Smooth muscle cell (in vitro differentiated cells): ENCODE data around the gene SLC1A2. TPM values are rescaled to one million over a fixed set of nuclear protein-coding genes. Genes with fewer than 3 reads are reported as not detected.

Source experiments
- DNase-seq: peaks from one replicate; lab custom pipeline; 2025; ENCODE audit not compliant: unreplicated experiment; lab: John Stamatoyannopoulos, UW
- H2AFZ ChIP-seq: fragments of 200-600 bp; sonication (generic); 2 replicates; pipeline ENCODE4 v1.6.0; 2016; ENCODE audit warnings: antibody characterized with exemption, low read depth, mild to moderate bottlenecking
- H3F3A ChIP-seq: fragments of 200-600 bp; sonication (generic); 2 replicates; pipeline ENCODE4 v1.6.0; 2017; ENCODE audit warnings: antibody characterized with exemption, low read depth
- H3K27ac ChIP-seq: fragments of 200-600 bp; sonication (generic); 2 replicates; pipeline ENCODE4 v1.5.1; 2016; ENCODE audit warnings: low read depth, mild to moderate bottlenecking
- H3K27me3 ChIP-seq: fragments of 200-600 bp; sonication (generic); 2 replicates; pipeline ENCODE4 v1.6.1; 2016; ENCODE audit warnings: low read depth, mild to moderate bottlenecking
- H3K36me3 ChIP-seq: fragments of 200-600 bp; sonication (generic); 2 replicates; pipeline ENCODE4 v1.5.1; 2016; ENCODE audit warnings: low read depth
- H3K4me1 ChIP-seq: fragments of 200-600 bp; sonication (generic); 2 replicates; pipeline ENCODE4 v1.5.1; 2016; ENCODE audit warnings: low read depth
- H3K4me2 ChIP-seq: fragments of 200-600 bp; sonication (generic); 2 replicates; pipeline ENCODE4 v1.6.0; 2016; ENCODE audit warnings: mild to moderate bottlenecking
- H3K4me3 ChIP-seq: fragments of 200-600 bp; sonication (generic); 2 replicates; pipeline ENCODE4 v1.5.1; 2016; ENCODE audit warnings: mild to moderate bottlenecking
- H3K79me2 ChIP-seq: fragments of 200-600 bp; sonication (generic); 2 replicates; pipeline ENCODE4 v1.6.0; 2016; ENCODE audit warnings: low read depth, mild to moderate bottlenecking
- H3K9ac ChIP-seq: fragments of 200-600 bp; sonication (generic); 2 replicates; pipeline ENCODE4 v1.6.0; 2016; ENCODE audit warnings: low read depth
- H3K9me3 ChIP-seq: fragments of 200-600 bp; sonication (generic); replicated peaks from 2 replicates; pipeline ENCODE4 v1.5.1; 2016; ENCODE audit warnings: low read depth
- H4K20me1 ChIP-seq: fragments of 200-600 bp; sonication (generic); 2 replicates; pipeline ENCODE4 v1.6.0; 2016; ENCODE audit warnings: low read depth
- CTCF ChIP-seq: fragments of 200-600 bp; sonication (generic); IDR thresholded peaks from 2 replicates; pipeline ENCODE4 v1.5.1; 2017; ENCODE audit warnings: borderline replicate concordance, mild to moderate bottlenecking, antibody characterized with exemption; ENCODE audit not compliant: insufficient read depth, poor library complexity, severe bottlenecking
- WGBS: methylation state at CpG from one replicate; pipeline ENCODE4 v1.1.7; 2016; ENCODE audit warnings: low lambda C conversion rate; 5-methylcytosine and 5-hydroxymethylcytosine counted together
- polyA plus RNA-seq: library from polyadenylated mRNA; unstranded; fragments of >200 nt; fragmentation: Nextera tagmentation; extraction: Ambion mirVana; gene quantifications from 2 replicates; pipeline ENCODE4 v1.2.1, GENCODE V29; 2016
- total RNA-seq: library from RNA; depleted of rRNA; stranded (reverse); fragments of >200 nt; gene quantifications from 2 replicates; pipeline ENCODE4 v1.2.3, GENCODE V29; 2014

Gene SLC1A2
- total and polyA plus RNA-seq, 2 experiments from 2014 or later: 3.6 TPM; not detected in 1

GRCh38 chr11:35231076-35231860 is 188.1 kb downstream of the SLC1A2 start:
- no peaks in the 10 kb centered on the region for H3K9me3 ChIP-seq
- TF ChIP-seq CTCF: no peak
- no peaks in the 10 kb centered on the region for H3K27me3 ChIP-seq
- H3K27ac ChIP-seq: no peak overlapping the region
- no peak overlapping the region for H3K4me3 ChIP-seq
- H3F3A ChIP-seq: peaks cover 13% of the 10 kb centered on the region
- WGBS: 96% methylated on average over 5 of the region's 5 CpGs
- H4K20me1 ChIP-seq: no peaks in the 10 kb centered on the region
- H3K4me2 ChIP-seq: no peak overlapping the region
- no peaks in the 10 kb centered on the region for H3K79me2 ChIP-seq
- H3K4me1 ChIP-seq: peaks cover 11% of the 10 kb centered on the region
- peaks cover 3% of the 10 kb centered on the region for H3K36me3 ChIP-seq
- H2AFZ ChIP-seq: no peak overlapping the region
- no peak overlapping the region for H3K9ac ChIP-seq
- DNase-seq: no peak

GRCh38 chr11:35230388-35230787 is 189.0 kb downstream of the SLC1A2 start:
- H3K27ac ChIP-seq: no peak overlapping the region
- peaks cover 11% of the 10 kb centered on the region for H3K4me1 ChIP-seq
- peaks cover 13% of the 10 kb centered on the region for H3F3A ChIP-seq
- no peaks in the 10 kb centered on the region for H3K9me3 ChIP-seq
- H3K4me3 ChIP-seq: no peak overlapping the region
- no peaks in the 10 kb centered on the region for H3K79me2 ChIP-seq
- H3K36me3 ChIP-seq: peaks cover 3% of the 10 kb centered on the region
- TF ChIP-seq CTCF: no peak
- H3K27me3 ChIP-seq: no peaks in the 10 kb centered on the region
- no peak overlapping the region for H3K9ac ChIP-seq
- 74% methylated on average over 1 of the region's 1 CpG for WGBS
- no peaks in the 10 kb centered on the region for H4K20me1 ChIP-seq
- no peak overlapping the region for H3K4me2 ChIP-seq
- DNase-seq: no peak
- no peak overlapping the region for H2AFZ ChIP-seq

GRCh38 chr11:35228328-35228725 is 191.0 kb downstream of the SLC1A2 start:
- H3K79me2 ChIP-seq: no peaks in the 10 kb centered on the region
- H3F3A ChIP-seq: peaks cover 13% of the 10 kb centered on the region
- H3K27me3 ChIP-seq: no peaks in the 10 kb centered on the region
- peaks cover 3% of the 10 kb centered on the region for H3K36me3 ChIP-seq
- no peak overlapping the region for H3K4me3 ChIP-seq
- H3K9ac ChIP-seq: no peak overlapping the region
- no peak for TF ChIP-seq CTCF
- H3K9me3 ChIP-seq: no peaks in the 10 kb centered on the region
- H2AFZ ChIP-seq: no peak overlapping the region
- peaks cover 17% of the 10 kb centered on the region for H3K4me1 ChIP-seq
- H3K4me2 ChIP-seq: no peak overlapping the region
- DNase-seq: no peak
- no peaks in the 10 kb centered on the region for H4K20me1 ChIP-seq
- 96% methylated on average over 3 of the region's 3 CpGs for WGBS
- no peak overlapping the region for H3K27ac ChIP-seq
